ENCODE data around the gene LYZL1.

Gene LYZL1

GRCh38 chr10:29271877-29272276 lies 17.0 kb upstream of the LYZL1 start:
- TF ChIP-seq CTCF (IDR thresholded peaks at IDR 0.05; ENCODE audit: borderline replicate concordance, insufficient read depth, low read depth, low read length): no peak
- H3K4me3 ChIP-seq (ENCODE audit: low read depth, low read length): no peak overlapping the region

- no peak for TF ChIP-seq CTCF (IDR thresholded peaks at IDR 0.05; ENCODE audit: borderline replicate concordance, insufficient read depth, low read depth, low read length)
- H3K4me3 ChIP-seq (ENCODE audit: low read depth, low read length): no peak overlapping the region
These were observed 15.4 kb upstream of the LYZL1 start for GRCh38 chr10:29273478-29273877.

- no peak for TF ChIP-seq CTCF (IDR thresholded peaks at IDR 0.05; ENCODE audit: borderline replicate concordance, insufficient read depth, low read depth, low read length)
- no peak overlapping the region for H3K4me3 ChIP-seq (ENCODE audit: low read depth, low read length)
These were observed 12.5 kb upstream of the LYZL1 start for GRCh38 chr10:29276251-29276850.

GRCh38 chr10:29277296-29277695 lies 11.6 kb upstream of the LYZL1 start:
- no peak overlapping the region for H3K4me3 ChIP-seq (ENCODE audit: low read depth, low read length)
- TF ChIP-seq CTCF (IDR thresholded peaks at IDR 0.05; ENCODE audit: borderline replicate concordance, insufficient read depth, low read depth, low read length): no peak

GRCh38 chr10:29279779-29280487 lies 8.9 kb upstream of the LYZL1 start:
- no peak overlapping the region for H3K4me3 ChIP-seq (ENCODE audit: low read depth, low read length)
- no peak for TF ChIP-seq CTCF (IDR thresholded peaks at IDR 0.05; ENCODE audit: borderline replicate concordance, insufficient read depth, low read depth, low read length)

- no peak overlapping the region for H3K4me3 ChIP-seq (ENCODE audit: low read depth, low read length)
- TF ChIP-seq CTCF (IDR thresholded peaks at IDR 0.05; ENCODE audit: borderline replicate concordance, insufficient read depth, low read depth, low read length): no peak
These were observed 8.4 kb upstream of the LYZL1 start for GRCh38 chr10:29280488-29280840.

GRCh38 chr10:29285624-29286051 lies 3.2 kb upstream of the LYZL1 start:
- no peak overlapping the region for H3K4me3 ChIP-seq (ENCODE audit: low read depth, low read length)
- TF ChIP-seq CTCF (IDR thresholded peaks at IDR 0.05; ENCODE audit: borderline replicate concordance, insufficient read depth, low read depth, low read length): no peak

Measured in GM12875 (cell line).